ENCODE measurements around the gene MYL12B.
"Not testable (repeated sequence)": the region's sequence is repeated elsewhere in the genome, so short reads cannot be mapped to it uniquely, and the experiment has no call there.

The MYL12B gene

DNA sequence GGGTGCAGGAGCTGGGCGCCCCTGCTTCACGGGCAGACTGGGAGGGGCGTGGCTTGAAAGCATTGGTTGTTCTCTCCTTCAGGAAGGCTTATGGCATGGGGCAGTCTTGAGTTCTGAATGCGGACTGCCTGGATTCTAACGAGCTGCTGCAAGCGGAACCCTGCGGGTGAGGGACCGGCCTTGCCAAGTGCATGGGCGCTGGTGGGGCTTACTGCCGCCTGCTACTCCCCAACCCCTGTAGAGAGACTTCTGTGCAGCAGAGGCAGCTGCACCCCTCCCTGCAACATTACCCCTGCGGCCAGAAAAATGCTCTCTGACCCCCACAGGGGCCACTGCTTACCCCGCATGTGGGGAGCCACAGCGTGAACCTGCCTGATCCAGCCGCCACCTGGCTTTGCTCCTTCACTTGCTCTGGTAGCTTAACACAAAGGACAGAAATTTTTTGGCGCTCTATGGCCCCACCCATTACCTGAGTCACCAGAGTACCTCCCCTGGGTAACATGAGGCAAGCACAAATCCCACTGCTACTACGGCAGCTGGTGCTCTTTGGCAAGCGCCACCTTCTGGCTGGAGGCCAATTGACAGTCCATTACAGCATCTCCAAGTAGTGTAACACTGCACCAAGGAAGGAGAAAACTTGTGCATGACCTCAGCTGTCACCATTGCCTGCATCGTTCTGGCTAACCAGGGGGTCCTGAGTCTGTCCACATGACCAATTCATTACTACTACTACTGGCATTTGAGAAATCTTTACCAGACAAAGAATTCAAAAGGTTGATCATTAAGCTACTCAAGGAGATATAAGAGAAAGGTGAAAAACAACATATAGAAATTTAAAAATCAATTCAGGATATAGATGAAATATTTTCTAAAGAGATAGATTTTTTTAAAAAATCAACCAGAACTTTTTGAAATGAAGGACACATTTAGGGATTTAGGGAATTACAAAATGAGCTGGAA is 35.4 kb downstream of the MYL12B start:
- DNase-seq (ENCODE audit: low read depth): peak; percentile 84

DNA sequence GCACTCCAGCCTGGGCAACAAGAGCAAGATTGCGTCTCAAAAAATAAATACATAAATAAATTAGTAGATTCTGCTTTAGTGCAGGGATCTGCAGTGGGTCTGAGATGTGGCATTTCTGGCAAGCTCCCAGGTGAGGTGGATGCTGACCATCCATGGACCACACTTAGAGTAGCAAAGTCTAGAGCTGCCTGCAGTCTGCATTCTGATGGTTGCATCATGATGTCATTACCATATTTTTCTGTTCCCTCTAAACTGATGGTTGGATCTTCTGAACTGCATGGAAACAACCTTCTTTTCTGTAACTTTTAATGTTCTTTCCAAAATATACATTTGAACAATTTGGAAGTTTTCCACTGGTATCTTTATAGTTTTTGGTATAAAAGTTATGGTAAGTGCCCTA is 42.9 kb downstream of the MYL12B start:
- DNase-seq (ENCODE audit: low read depth): no peak

DNA sequence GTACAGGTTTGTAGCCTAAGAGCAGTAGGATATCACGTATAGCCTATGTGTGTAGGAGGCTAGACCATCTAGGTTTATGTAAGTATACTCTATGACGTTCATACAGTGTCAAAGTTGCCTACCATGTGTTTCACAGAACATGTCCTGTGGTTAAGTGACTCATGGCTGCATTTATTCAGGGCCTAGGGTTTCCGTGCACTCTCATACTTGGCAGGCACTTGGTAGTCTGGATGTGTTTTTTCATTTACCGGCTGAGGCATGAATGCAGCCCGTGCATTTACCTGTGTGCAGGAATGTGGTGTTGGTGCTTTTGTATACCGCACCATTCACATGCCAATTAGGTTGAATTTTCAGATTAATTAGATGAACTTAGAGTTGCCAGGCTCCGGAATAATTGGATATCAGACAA is 43.4 kb downstream of the MYL12B start:
- no peak for DNase-seq (ENCODE audit: low read depth)

DNA sequence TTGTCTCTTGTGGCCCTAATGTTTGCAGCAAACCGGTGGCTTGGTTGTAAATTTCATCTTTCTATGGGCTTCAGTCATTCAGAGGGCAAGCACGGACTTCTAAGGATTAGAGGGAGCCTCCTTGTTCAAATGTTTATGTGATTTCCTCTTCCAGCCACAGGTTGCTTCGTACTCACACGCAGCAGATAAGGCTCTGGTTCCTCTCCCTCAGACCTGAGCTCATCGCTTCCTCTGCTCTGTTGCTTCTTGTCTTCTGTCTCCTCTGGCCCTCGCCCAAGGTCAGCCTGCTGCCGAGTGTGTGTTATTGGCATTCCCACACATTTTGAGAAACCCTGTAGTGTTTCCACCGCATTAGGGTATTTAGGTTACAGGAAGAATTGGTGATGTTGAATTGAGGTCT is 44.0 kb downstream of the MYL12B start:
- no peak for DNase-seq (ENCODE audit: low read depth)

DNA sequence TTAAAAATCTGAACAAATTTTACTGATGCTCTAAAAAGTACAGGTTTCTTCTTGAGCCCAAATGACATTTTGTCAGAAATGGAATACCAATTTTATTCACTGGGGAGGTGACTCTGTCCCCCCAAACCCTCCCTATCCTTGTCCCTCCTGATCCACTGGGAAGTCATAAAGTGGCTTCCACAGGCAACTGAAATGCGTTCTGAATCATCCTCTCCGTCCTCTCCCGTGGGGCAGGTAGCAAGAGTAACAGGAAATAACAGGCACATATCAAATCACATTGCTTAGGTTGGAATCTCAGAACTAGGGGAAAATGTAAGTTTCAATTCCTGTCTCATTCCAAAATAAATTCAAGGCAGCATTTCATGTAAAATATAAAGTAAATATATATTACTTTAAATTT is 44.5 kb downstream of the MYL12B start:
- no peak for DNase-seq (ENCODE audit: low read depth)

DNA sequence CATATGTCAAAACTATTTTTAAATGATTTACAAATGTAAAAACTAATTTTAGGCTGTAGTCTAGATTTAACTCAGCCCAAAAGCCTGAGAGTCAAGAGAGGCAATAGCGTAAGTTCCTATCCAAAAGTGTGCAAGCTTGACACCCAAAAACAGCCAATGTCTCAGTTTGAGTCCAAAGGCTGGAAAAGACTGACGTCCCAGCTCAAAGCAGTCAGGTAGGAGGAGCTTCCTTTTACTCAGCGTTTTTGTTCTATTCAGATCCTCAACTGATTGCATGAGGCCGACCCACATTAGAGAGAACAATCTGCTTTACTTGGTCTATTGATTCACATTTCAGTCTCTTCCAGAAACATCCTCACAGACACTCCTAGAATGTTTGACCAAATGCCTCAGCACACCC is 51.8 kb downstream of the MYL12B start:
- DNase-seq (ENCODE audit: low read depth): no peak

DNA sequence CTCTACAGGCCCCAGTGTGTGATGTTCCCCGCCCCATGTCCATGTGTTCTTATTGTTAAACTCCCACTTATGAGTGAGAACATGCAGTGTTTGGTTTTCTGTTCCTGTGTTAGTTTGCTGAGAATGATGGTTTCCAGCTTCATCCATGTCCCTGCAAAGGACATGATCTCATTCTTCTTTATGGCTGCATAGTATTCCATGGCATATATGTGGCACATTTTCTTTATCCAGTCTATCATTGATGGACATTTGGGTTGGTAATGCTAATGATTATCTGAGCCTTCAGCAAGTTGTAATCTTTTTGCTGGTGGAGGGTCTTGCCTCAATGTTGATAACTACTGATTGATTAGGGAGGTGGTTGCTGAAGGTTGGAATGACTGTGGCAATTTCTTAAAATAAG is 53.4 kb downstream of the MYL12B start:
- not testable (repeated sequence) for DNase-seq (ENCODE audit: low read depth)

DNA sequence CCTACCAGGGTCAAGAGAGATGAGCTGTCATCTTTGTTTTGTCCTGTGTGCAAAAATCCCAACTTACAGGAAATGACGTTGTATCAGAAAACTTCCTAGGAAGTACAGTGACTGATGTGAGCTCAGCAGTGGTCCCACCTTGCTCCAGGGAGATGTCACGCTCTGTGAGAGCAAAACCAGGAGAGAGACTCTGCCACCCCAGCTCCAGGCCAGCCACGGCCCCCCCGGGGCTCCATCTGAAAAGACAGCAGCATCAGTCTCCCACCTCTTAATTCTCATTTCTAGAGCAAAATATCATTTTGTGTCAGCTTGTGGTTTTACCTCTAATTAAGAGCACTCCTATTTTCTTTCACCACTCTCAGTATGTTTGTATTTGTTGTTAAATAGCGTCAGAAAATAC is 57.5 kb downstream of the MYL12B start:
- no peak for DNase-seq (ENCODE audit: low read depth)

DNA sequence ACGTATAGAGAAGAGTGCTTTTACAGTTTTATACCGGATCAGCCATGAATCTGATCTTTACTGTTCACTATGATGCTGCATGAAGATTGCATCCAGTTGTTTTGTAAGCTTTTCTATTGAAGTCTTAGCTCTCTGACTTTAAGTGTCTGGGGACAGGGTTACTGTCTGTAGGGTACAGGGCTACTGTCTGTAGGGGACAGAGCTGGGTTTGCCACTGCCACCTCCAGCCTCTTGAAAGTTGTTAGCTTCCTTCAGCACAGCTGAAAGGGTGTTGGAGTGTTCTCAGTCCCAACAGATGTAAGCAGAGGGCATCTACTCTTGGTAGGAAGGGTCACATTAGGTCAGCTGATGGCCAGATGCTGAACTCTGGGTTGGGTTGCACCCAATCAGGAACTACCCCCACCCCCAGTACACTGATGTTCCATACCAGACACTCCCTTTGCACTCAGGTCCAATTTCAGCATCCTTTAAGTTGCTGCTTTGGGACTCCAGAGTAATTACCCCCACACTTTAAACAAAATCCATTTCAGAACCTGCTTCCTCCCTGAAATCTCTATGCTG is 58.0 kb downstream of the MYL12B start:
- DNase-seq (ENCODE audit: low read depth): no peak

DNA sequence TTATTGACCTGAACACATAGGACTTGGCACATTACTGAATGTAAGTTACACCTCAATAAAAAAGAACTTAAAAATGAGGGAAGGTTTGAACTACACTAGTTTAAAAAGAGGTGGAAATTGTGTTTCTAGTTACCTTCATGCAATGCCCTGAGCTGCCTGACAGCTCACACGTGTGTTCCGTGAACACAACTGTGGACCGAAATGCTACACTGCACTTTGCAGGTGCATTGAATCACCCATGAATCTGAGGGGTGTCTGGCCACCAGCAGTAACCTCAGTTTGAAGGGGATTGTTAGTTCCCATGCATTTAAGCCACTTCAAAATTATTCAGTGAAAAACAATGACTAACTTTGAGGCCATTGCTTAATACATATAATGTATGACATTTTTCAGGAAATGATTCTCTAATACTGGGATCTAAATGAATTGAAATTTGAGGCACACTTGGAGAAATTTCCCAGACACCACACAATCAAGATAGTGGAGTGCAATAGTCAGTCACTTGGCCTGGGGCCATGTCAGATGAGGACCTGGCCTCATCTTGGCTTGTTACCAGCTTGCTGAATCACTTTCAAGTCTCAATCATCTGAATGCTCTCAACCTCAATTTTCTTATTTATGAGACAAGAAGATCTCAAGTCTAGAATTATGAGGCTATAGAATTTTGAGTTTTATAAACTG is 59.3 kb downstream of the MYL12B start:
- no peak for DNase-seq (ENCODE audit: low read depth)

DNA sequence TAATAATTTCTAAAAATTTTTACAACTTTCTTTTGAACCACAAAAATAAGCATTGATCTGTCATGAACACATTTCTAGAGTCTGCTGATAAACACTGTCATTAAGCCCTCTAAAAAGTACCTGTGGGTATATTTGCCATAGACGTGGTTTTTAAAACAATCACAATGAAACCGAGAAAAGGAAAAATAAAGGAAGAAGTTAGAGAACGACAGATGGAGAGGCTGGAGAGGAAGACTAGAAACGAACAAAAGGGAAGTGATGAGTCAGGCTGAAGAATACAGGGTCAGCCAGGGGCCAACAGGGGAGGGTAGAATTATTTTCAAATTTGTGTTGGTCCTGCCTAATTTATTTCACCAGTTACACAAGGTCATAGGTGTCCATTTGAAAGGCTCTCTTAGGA is 62.0 kb downstream of the MYL12B start:
- DNase-seq (ENCODE audit: low read depth): no peak

Data from stimulated activated CD8-positive, alpha-beta memory T cell treated with anti-CD3 and anti-CD28 coated beads, Interleukin-7, amount 100 ng/mL, for 24 hours (primary cell).